IMR-90 (cell line): ENCODE data around the gene YPEL1. TPM values are rescaled to one million over a fixed set of nuclear protein-coding genes. Genes with fewer than 3 reads are reported as not detected.

Experiments used
- ATAC-seq: fragments of 200-7000 bp; cut with Tn5 transposase; 2 replicates; pipeline ENCODE4 v1.9.1; 2020; ENCODE audit warnings: low read depth, mild to moderate bottlenecking, moderate library complexity
- BruUV-seq: library from RNA; stranded (reverse); fragments of 400-500 nt; replicated peaks from 2 replicates; lab custom pipeline; 2021; lab: Mats Ljungman, UMichigan
- CTCF ChIA-PET: fragments of 300-600 bp; formaldehyde crosslinking; extraction: SDS; loops from one replicate; lab custom pipeline; 2021; ENCODE audit warnings: antibody characterized with exemption; lab: Yijun Ruan, JAX
- POLR2A ChIA-PET: fragments of 300-600 bp; sonication (Branson Sonifier 250); formaldehyde crosslinking; loops from one replicate; lab custom pipeline; 2022; ENCODE audit warnings: antibody characterized with exemption; ENCODE audit not compliant: unreplicated experiment; lab: Charles Lee
- DNase-seq: peaks from one replicate; pipeline ENCODE4 v3.0.0; 2013
- H2AFZ ChIP-seq: replicated peaks from 2 replicates; pipeline ENCODE3; 2013; ENCODE audit warnings: low read length, mild to moderate bottlenecking; ENCODE audit not compliant: poor library complexity
- H2AK5ac ChIP-seq: 2 replicates; pipeline ENCODE4 v1.6.1; 2013; ENCODE audit warnings: low read depth, low read length, inconsistent platforms
- H2AK9ac ChIP-seq: replicated peaks from 2 replicates; pipeline ENCODE3; 2013; ENCODE audit warnings: mild to moderate bottlenecking, low read depth, low read length, moderate library complexity; ENCODE audit not compliant: poor library complexity
- H2BK120ac ChIP-seq: 2 replicates; pipeline ENCODE4 v1.6.1; 2013; ENCODE audit warnings: low read depth, low read length, inconsistent platforms
- H2BK15ac ChIP-seq: 3 replicates; pipeline ENCODE4 v1.6.1; 2013; ENCODE audit warnings: low read depth, low read length, inconsistent platforms
- H2BK20ac ChIP-seq: 2 replicates; pipeline ENCODE4 v1.6.1; 2013; ENCODE audit warnings: low read depth, mild to moderate bottlenecking, inconsistent platforms, low read length, moderate library complexity
- H2BK5ac ChIP-seq: 2 replicates; pipeline ENCODE4 v1.6.1; 2013; ENCODE audit warnings: mild to moderate bottlenecking, low read depth, low read length, inconsistent platforms; ENCODE audit not compliant: poor library complexity, severe bottlenecking
- H3K14ac ChIP-seq: replicated peaks from 2 replicates; pipeline ENCODE4 v1.6.1; 2013; ENCODE audit warnings: low read depth, low read length, inconsistent platforms
- H3K18ac ChIP-seq: 2 replicates; pipeline ENCODE4 v1.6.1; 2013; ENCODE audit warnings: low read depth, low read length, control low read depth
- H3K23ac ChIP-seq: 2 replicates; pipeline ENCODE4 v1.6.1; 2013; ENCODE audit warnings: low read depth, low read length, inconsistent platforms
- H3K27ac ChIP-seq: 2 replicates; pipeline ENCODE4 v1.5.1; 2013; ENCODE audit warnings: mild to moderate bottlenecking, control low read depth, low read length; ENCODE audit not compliant: insufficient read depth
- H3K27me3 ChIP-seq: 2 replicates; pipeline ENCODE4 v1.6.1; 2013; ENCODE audit warnings: low read length; ENCODE audit not compliant: control insufficient read depth, insufficient read depth
- H3K36me3 ChIP-seq: 2 replicates; pipeline ENCODE4 v1.6.1; 2013; ENCODE audit warnings: low read length, mixed read lengths; ENCODE audit not compliant: control insufficient read depth, insufficient read depth
- H3K4ac ChIP-seq: 2 replicates; pipeline ENCODE4 v1.6.1; 2013; ENCODE audit warnings: low read depth, low read length, inconsistent platforms
- H3K4me1 ChIP-seq: 2 replicates; pipeline ENCODE4 v1.6.1; 2013; ENCODE audit warnings: low read length, mixed read lengths; ENCODE audit not compliant: control insufficient read depth, insufficient read depth
- H3K4me2 ChIP-seq: 2 replicates; pipeline ENCODE4 v1.6.1; 2013; ENCODE audit warnings: low read depth, mild to moderate bottlenecking, control low read depth, low read length, moderate library complexity
- H3K4me3 ChIP-seq: 2 replicates; pipeline ENCODE4 v1.5.1; 2013; ENCODE audit warnings: low read depth, mild to moderate bottlenecking, control low read depth, low read length, moderate library complexity; ENCODE audit not compliant: insufficient read depth
- H3K56ac ChIP-seq: 2 replicates; pipeline ENCODE4 v1.6.1; 2013; ENCODE audit warnings: low read length, inconsistent platforms; ENCODE audit not compliant: insufficient read depth; ENCODE audit errors: extremely low read depth
- H3K79me1 ChIP-seq, 2 experiments: 2 replicates each; pipeline ENCODE4 v1.6.1; 2013; ENCODE audit warnings: low read length in 2 of 2, inconsistent platforms in 1 of 2, low read depth in 1 of 2
- H3K9ac ChIP-seq: 2 replicates; pipeline ENCODE4 v1.6.1; 2013; ENCODE audit warnings: low read depth, low read length, control low read depth
- H3K9me1 ChIP-seq: 2 replicates; pipeline ENCODE4 v1.6.1; 2013; ENCODE audit warnings: low read length, inconsistent platforms; ENCODE audit not compliant: insufficient read depth
- H3K9me3 ChIP-seq: 2 replicates; pipeline ENCODE4 v1.6.1; 2013; ENCODE audit warnings: low read length; ENCODE audit not compliant: control insufficient read depth, insufficient read depth
- H4K20me1 ChIP-seq: 2 replicates; pipeline ENCODE4 v1.6.1; 2013; ENCODE audit warnings: low read length, inconsistent platforms; ENCODE audit not compliant: insufficient read depth
- H4K5ac ChIP-seq: 2 replicates; pipeline ENCODE4 v1.6.1; 2013; ENCODE audit warnings: mild to moderate bottlenecking, low read depth, low read length, control low read depth
- H4K8ac ChIP-seq, 2 experiments: 2 replicates each; pipeline ENCODE4 v1.6.1; 2013; ENCODE audit warnings: low read depth in 2 of 2, low read length in 2 of 2, control low read depth in 1 of 2, inconsistent platforms in 1 of 2
- H4K91ac ChIP-seq: 2 replicates; pipeline ENCODE4 v1.6.1; 2013; ENCODE audit warnings: low read depth, low read length, inconsistent platforms; ENCODE audit not compliant: insufficient read depth
- MAZ ChIP-seq: IDR thresholded peaks from 2 replicates; pipeline ENCODE4 v1.6.1; 2012; ENCODE audit warnings: low read depth, mild to moderate bottlenecking, low read length, improper control_type of control experiment, moderate library complexity, borderline replicate concordance
- MXI1 ChIP-seq: IDR thresholded peaks from 2 replicates; pipeline ENCODE4 v1.6.1; 2012; ENCODE audit warnings: low read depth, mild to moderate bottlenecking, low read length, moderate library complexity, borderline replicate concordance
- RCOR1 ChIP-seq: IDR thresholded peaks from 2 replicates; pipeline ENCODE4 v1.6.1; 2012; ENCODE audit warnings: mild to moderate bottlenecking, low read length, improper control_type of control experiment; ENCODE audit not compliant: insufficient replicate concordance
- WGBS, 2 experiments: methylation state at CpG; one replicate each; pipeline versions ENCODE4 v1.1.5 to v1.1.7; 2013; ENCODE audit warnings: missing lambda C conversion rate in 2 of 2; ENCODE audit not compliant: insufficient read length in 1 of 2; ENCODE audit errors: extremely low coverage in 2 of 2; 5-methylcytosine and 5-hydroxymethylcytosine counted together
- dilution Hi-C: fragments of 300-500 bp; cut with HindIII; formaldehyde crosslinking; loops from one replicate; pipeline ENCODE4 v1.14.3; 2018; ENCODE audit warnings: low sequenced_read_pairs; ENCODE audit not compliant: unreplicated experiment
- in situ Hi-C: fragments of 300-500 bp; cut with MboI; formaldehyde crosslinking; loops from 3 replicates; pipeline ENCODE4 v1.14.3; 2019; ENCODE audit warnings: low sequenced_read_pairs, inconsistent platforms, mixed read lengths
- intact Hi-C: fragments of 100-400 bp; cut with micrococcal nuclease; formaldehyde crosslinking; loops from 2 replicates; pipeline ENCODE4 v1.10.0; 2022
- polyA plus RNA-seq, 3 experiments: library from polyadenylated mRNA; depleted of rRNA; stranded (reverse); fragments of >200 nt; gene quantifications; 2 replicates each; pipeline ENCODE4 v1.2.3, GENCODE V29; 2012; ENCODE audit warnings: low replicate concordance in 1 of 3
- total RNA-seq: library from RNA; depleted of rRNA; stranded (reverse); fragments of >200 nt; gene quantifications from 2 replicates; pipeline ENCODE4 v1.2.3, GENCODE V29; 2012
- TF ChIP-seq, protein P1 (sequence below): fragments of 150-350 bp; IDR thresholded peaks from 2 replicates; pipeline ENCODE4 v1.6.1; 2016; ENCODE audit warnings: low read depth, mild to moderate bottlenecking, low read length, moderate library complexity, borderline replicate concordance

The YPEL1 gene
- total and polyA plus RNA-seq, 2 of the 4 experiments (the other 2 are of a cell fraction): 0.72 to 1.3 TPM

DNA sequence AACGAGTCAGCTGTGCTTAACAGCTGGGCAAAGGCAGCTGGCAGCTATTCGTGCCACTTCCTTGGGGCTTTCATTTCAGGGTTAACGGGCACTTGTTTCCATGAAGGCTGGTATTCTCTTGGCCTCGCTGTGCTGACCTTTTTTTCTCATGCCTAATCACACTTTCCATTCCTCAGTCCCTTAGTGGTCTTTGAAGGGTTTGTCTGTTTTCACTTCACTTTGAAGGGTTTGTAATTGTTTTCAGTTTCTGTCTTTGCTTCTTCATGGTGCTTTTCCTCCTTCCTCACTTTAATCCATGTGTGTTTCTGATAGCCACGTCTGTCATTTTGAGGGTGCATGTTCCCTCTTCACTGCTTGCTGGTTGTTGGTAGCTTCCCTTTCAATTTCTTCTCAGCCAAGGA is 45.2 kb downstream of the YPEL1 start:
- Histone ChIP-seq H2BK5ac (no peak overlapping the region), H3K18ac (no peak overlapping the region), H3K14ac (no peak overlapping the region), H2AK9ac (no peak overlapping the region), H2AK5ac (no peak overlapping the region), H3K9ac (no peak overlapping the region), H3K23ac (no peak overlapping the region), H3K4ac (no peak overlapping the region), H3K79me1 (peaks cover 0 to 7% of the 10 kb centered on the region in 2 experiments; a peak in 1 of 4 replicates), H3K9me1 (peaks cover 6% of the 10 kb centered on the region; the same call in 1 of the 2 replicates), H3K27ac (no peak overlapping the region), H2BK120ac (no peak overlapping the region), H3K36me3 (peaks cover 59% of the 10 kb centered on the region), H3K4me2 (no peak overlapping the region), H3K27me3 (no peaks in the 10 kb centered on the region), H4K5ac (no peak overlapping the region), H3K9me3 (no peaks in the 10 kb centered on the region), H4K8ac (no peak overlapping the region), H2BK15ac (no peak overlapping the region), H3K4me3 (no peak overlapping the region), H4K91ac (no peak overlapping the region), H3K4me1 (no peaks in the 10 kb centered on the region), H4K20me1 (peaks cover 3% of the 10 kb centered on the region; the same call in 1 of the 2 replicates), H3K56ac (no peak overlapping the region), H2AFZ (no peak overlapping the region), H2BK20ac (no peak overlapping the region)
- dilution Hi-C loops: no loop called here
- in situ Hi-C loops: no loop called here
- DNase-seq (no peak), ATAC-seq (no peak)
- TF ChIP-seq MXI1 (no peak), RCOR1 (no peak), MAZ (no peak)
- TF ChIP-seq, protein P1, sequence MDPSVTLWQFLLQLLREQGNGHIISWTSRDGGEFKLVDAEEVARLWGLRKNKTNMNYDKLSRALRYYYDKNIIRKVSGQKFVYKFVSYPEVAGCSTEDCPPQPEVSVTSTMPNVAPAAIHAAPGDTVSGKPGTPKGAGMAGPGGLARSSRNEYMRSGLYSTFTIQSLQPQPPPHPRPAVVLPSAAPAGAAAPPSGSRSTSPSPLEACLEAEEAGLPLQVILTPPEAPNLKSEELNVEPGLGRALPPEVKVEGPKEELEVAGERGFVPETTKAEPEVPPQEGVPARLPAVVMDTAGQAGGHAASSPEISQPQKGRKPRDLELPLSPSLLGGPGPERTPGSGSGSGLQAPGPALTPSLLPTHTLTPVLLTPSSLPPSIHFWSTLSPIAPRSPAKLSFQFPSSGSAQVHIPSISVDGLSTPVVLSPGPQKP: no peak
- CTCF ChIA-PET: interaction anchor here (0.6 kb wide), 2 partner anchors 29 to 203 kb away, joined by 3 read pairs; no protein-coding TSS in a partner anchor
- no TSS peak for BruUV-seq
- POLR2A ChIA-PET: interaction anchor here (0.8 kb wide), 1 partner anchor 9 kb away, joined by 13 read pairs; no protein-coding TSS in a partner anchor
- 100% methylated on average over 1 of the region's 5 CpGs; no CpG with 5 or more reads in 1 of the 2 experiments for WGBS, 2 experiments
- intact Hi-C loops: no loop called here
